Keratinocyte (primary cell): ENCODE data around the gene ACAD11. TPM values are rescaled to one million over a fixed set of nuclear protein-coding genes. Genes with fewer than 3 reads are reported as not detected.

Experiments used
- DNase-seq: peaks from one replicate; pipeline ENCODE4 v3.0.0-alpha.2; 2011; ENCODE audit warnings: low read depth, missing footprints, low spot score
- FAIRE-seq: peaks from 2 replicates; lab custom pipeline; 2011; peaks lifted over from hg19 to GRCh38; lab: Jason Lieb, UNC
- H2AFZ ChIP-seq: 2 replicates; pipeline ENCODE4 v1.6.0; 2012; ENCODE audit warnings: low read length, control low read depth, inconsistent platforms; ENCODE audit not compliant: control insufficient read depth
- H3K27ac ChIP-seq: 2 replicates; pipeline ENCODE4 v1.5.1; 2011; ENCODE audit warnings: low read length; ENCODE audit not compliant: control insufficient read depth, insufficient read depth
- H3K27me3 ChIP-seq: 3 replicates; pipeline ENCODE4 v1.6.0; 2011; ENCODE audit warnings: low read length; ENCODE audit not compliant: control insufficient read depth, insufficient read depth; ENCODE audit errors: extremely low read depth
- H3K36me3 ChIP-seq, 2 experiments: 2 replicates in 1 of 2; 3 replicates in 1 of 2; pipeline ENCODE4 v1.5.1; 2011; ENCODE audit warnings: low read length in 2 of 2, mild to moderate bottlenecking in 1 of 2; ENCODE audit not compliant: control insufficient read depth in 2 of 2, insufficient read depth in 2 of 2; ENCODE audit errors: extremely low read depth in 1 of 2
- H3K4me1 ChIP-seq: 3 replicates; pipeline ENCODE4 v1.5.1; 2011; ENCODE audit warnings: low read length; ENCODE audit not compliant: control insufficient read depth, insufficient read depth; ENCODE audit errors: extremely low read depth
- H3K4me2 ChIP-seq: 3 replicates; pipeline ENCODE4 v1.6.0; 2011; ENCODE audit warnings: low read depth, low read length; ENCODE audit not compliant: control insufficient read depth, insufficient read depth; ENCODE audit errors: extremely low read depth
- H3K4me3 ChIP-seq, 3 experiments: fragments of 200-600 bp in 1 of 3; sonication (generic) in 1 of 3; 2 replicates in 2 of 3; 3 replicates in 1 of 3; pipeline ENCODE4 v1.5.1; 2011 to 2016; ENCODE audit warnings: low read length in 3 of 3, mild to moderate bottlenecking in 3 of 3, control low read depth in 2 of 3, inconsistent platforms in 1 of 3, low read depth in 1 of 3, mixed read lengths in 1 of 3, mixed run types in 1 of 3, moderate library complexity in 1 of 3; ENCODE audit not compliant: control insufficient read depth in 2 of 3, insufficient read depth in 2 of 3; ENCODE audit errors: extremely low read depth in 1 of 3
- H3K79me2 ChIP-seq: 2 replicates; pipeline ENCODE4 v1.6.0; 2012; ENCODE audit warnings: low read length; ENCODE audit not compliant: control insufficient read depth, insufficient read depth
- H3K9ac ChIP-seq: 3 replicates; pipeline ENCODE4 v1.6.0; 2011; ENCODE audit warnings: low read length; ENCODE audit not compliant: control insufficient read depth, insufficient read depth; ENCODE audit errors: extremely low read depth
- H3K9me1 ChIP-seq: 3 replicates; pipeline ENCODE4 v1.6.0; 2011; ENCODE audit warnings: low read length; ENCODE audit not compliant: control insufficient read depth, insufficient read depth; ENCODE audit errors: extremely low read depth
- H3K9me3 ChIP-seq: 2 replicates; pipeline ENCODE4 v1.5.1; 2012; ENCODE audit warnings: low read depth, low read length; ENCODE audit not compliant: control insufficient read depth
- H4K20me1 ChIP-seq: 3 replicates; pipeline ENCODE4 v1.6.0; 2011; ENCODE audit warnings: low read length; ENCODE audit not compliant: control insufficient read depth, insufficient read depth; ENCODE audit errors: extremely low read depth
- CTCF ChIP-seq, 3 experiments: IDR thresholded peaks in 1 of 3; conservative IDR thresholded peaks in 1 of 3; optimal IDR thresholded peaks in 1 of 3; 2 replicates in 2 of 3; 3 replicates in 1 of 3; pipeline versions ENCODE3 to v1.5.1; 2011; ENCODE audit warnings: low read length in 3 of 3, mild to moderate bottlenecking in 3 of 3, moderate library complexity in 2 of 3, control low read depth in 1 of 3, inconsistent platforms in 1 of 3; ENCODE audit not compliant: insufficient read depth in 2 of 3; ENCODE audit errors: extremely low read depth in 1 of 3
- EZH2 ChIP-seq: IDR thresholded peaks from one replicate; pipeline ENCODE4 v1.6.1; 2012; ENCODE audit warnings: inconsistent platforms, mild to moderate bottlenecking, low read length, moderate library complexity
- dilution Hi-C: fragments of 300-500 bp; cut with MboI; formaldehyde crosslinking; loops from one replicate; pipeline ENCODE4 v1.7.0; 2020; ENCODE audit warnings: low sequenced_read_pairs; ENCODE audit not compliant: extremely low pct_ligation_motif_present
- polyA plus RNA-seq, 5 experiments: library from polyadenylated mRNA; depleted of rRNA in 3 of 5; stranded (reverse) in 3 of 5; stranded (forward) in 1 of 5; unstranded in 1 of 5; fragments of >200 nt; gene quantifications; 1 replicate in 1 of 5; 2 replicates in 3 of 5; 3 replicates in 1 of 5; pipeline versions ENCODE4 v1.2.1 to v1.2.3, GENCODE V29; 2011 to 2012; ENCODE audit warnings: missing spikeins in 2 of 5, low read depth in 1 of 5, low replicate concordance in 1 of 5

Gene ACAD11
- polyA plus RNA-seq, 1 donor (not counting 4 experiments of a cell fraction or from before 2014, with no cell fraction given) = 32.1 TPM

- no peak for FAIRE-seq
- Histone ChIP-seq H3K4me3 (no peak overlapping the region), H3K27me3 (no peaks in the 10 kb centered on the region), H3K4me2 (no peak overlapping the region), H2AFZ (no peak overlapping the region), H3K9ac (no peak overlapping the region), H3K4me1 (no peaks in the 10 kb centered on the region), H3K79me2 (no peaks in the 10 kb centered on the region), H4K20me1 (no peaks in the 10 kb centered on the region), H3K27ac (no peak overlapping the region), H3K9me3 (no peaks in the 10 kb centered on the region), H3K9me1 (no peaks in the 10 kb centered on the region), H3K36me3 (peaks cover 4 to 13% of the 10 kb centered on the region in 2 experiments)
- TF ChIP-seq EZH2 = no peak
- TF ChIP-seq CTCF (optimal IDR thresholded peaks at IDR 0.05 in 1 of 3, IDR thresholded peaks at IDR 0.05 in 1 of 3, conservative IDR thresholded peaks at IDR 0.05 in 1 of 3; ENCODE audit: extremely low read depth in 1 of 3, insufficient read depth in 2 of 3, low read length in 3 of 3) = no peak
- dilution Hi-C loops = no loop called here
- no peak for DNase-seq
Observed at GRCh38 chr3:132681421-132681820, 21.8 kb upstream of the ACAD11 start.

- H3K9me3 ChIP-seq = no peaks in the 10 kb centered on the region
- peaks cover 2 to 13% of the 10 kb centered on the region in 2 experiments for H3K36me3 ChIP-seq
- H3K4me3 ChIP-seq = no peak overlapping the region
- H3K27me3 ChIP-seq = no peaks in the 10 kb centered on the region
- FAIRE-seq (no peak), DNase-seq (no peak)
- H3K79me2 ChIP-seq = no peaks in the 10 kb centered on the region
- no peaks in the 10 kb centered on the region for H4K20me1 ChIP-seq
- TF ChIP-seq EZH2 (no peak), CTCF (optimal IDR thresholded peaks at IDR 0.05 in 1 of 3, IDR thresholded peaks at IDR 0.05 in 1 of 3, conservative IDR thresholded peaks at IDR 0.05 in 1 of 3; ENCODE audit: extremely low read depth in 1 of 3, insufficient read depth in 2 of 3, low read length in 3 of 3) (no peak)
- dilution Hi-C loops = no loop called here
- H3K4me1 ChIP-seq = no peaks in the 10 kb centered on the region
- H3K27ac ChIP-seq = no peak overlapping the region
- no peak overlapping the region for H2AFZ ChIP-seq
- H3K4me2 ChIP-seq = no peak overlapping the region
- no peaks in the 10 kb centered on the region for H3K9me1 ChIP-seq
- H3K9ac ChIP-seq = no peak overlapping the region
Observed at GRCh38 chr3:132679911-132680310, 20.3 kb upstream of the ACAD11 start.
